ENCODE measurements around the gene HLA-DMB. TPM values are rescaled to one million over a fixed set of nuclear protein-coding genes. Genes with fewer than 3 reads are reported as not detected.

The HLA-DMB gene
- 1.4 to 2.5 TPM (median 1.7 TPM) in 5 replicates for total RNA-seq (2022; extraction: Qiagen RNA extraction)

GRCh38 chr6:32940656-32941213 lies at the start of gene HLA-DMB:
TSS of gene HLA-DMB (minus strand) at chr6:32941028. CDS start at chr6:32940807, 221 bp downstream.

GRCh38 chr6:32968093-32968866 lies 27.5 kb upstream of the HLA-DMB start, which contains the start of gene BRD2:
TSS of gene BRD2 (plus strand) at chr6:32968594. CDS start at chr6:32972899, 4,305 bp downstream.

GRCh38 chr6:32952817-32953739 lies 12.2 kb upstream of the HLA-DMB start, which contains the start of gene HLA-DMA:
TSS of gene HLA-DMA (minus strand) at chr6:32953097. CDS start at chr6:32953036, 61 bp downstream.

Other genes starting within 250 kb of the HLA-DMB start
- not detected in 5 replicates for gene HLA-DQA2, start 199.6 kb downstream of the HLA-DMB start, total RNA-seq (2022; extraction: Qiagen RNA extraction)
- gene HLA-DQB2, start 177.5 kb downstream of the HLA-DMB start, total RNA-seq (2022; extraction: Qiagen RNA extraction): not detected in 5 replicates
- gene HLA-DOB, start 124.0 kb downstream of the HLA-DMB start, total RNA-seq (2022; extraction: Qiagen RNA extraction): 0.05 to 0.14 TPM (median 0.12 TPM) in 4 of 5 replicates, not detected in the other
- 14.8 to 21.1 TPM (median 17.8 TPM) in 5 replicates for gene TAP2, start 102.3 kb downstream of the HLA-DMB start, total RNA-seq (2022; extraction: Qiagen RNA extraction)
- gene PSMB8, start 97.0 kb downstream of the HLA-DMB start, total RNA-seq (2022; extraction: Qiagen RNA extraction): 18.4 to 21.4 TPM (median 19.4 TPM) in 5 replicates
- 32.0 to 36.9 TPM (median 34.0 TPM) in 5 replicates for gene TAP1, start 87.3 kb downstream of the HLA-DMB start, total RNA-seq (2022; extraction: Qiagen RNA extraction)
- 14.0 to 25.5 TPM (median 19.0 TPM) in 5 replicates for gene PSMB9, start 86.8 kb downstream of the HLA-DMB start, total RNA-seq (2022; extraction: Qiagen RNA extraction)
- 2.9 to 3.7 TPM (median 3.0 TPM) in 5 replicates for gene HLA-DMA, start 12.1 kb upstream of the HLA-DMB start, total RNA-seq (2022; extraction: Qiagen RNA extraction)
- 104 to 133 TPM (median 112 TPM) in 5 replicates for gene BRD2, start 27.6 kb upstream of the HLA-DMB start, total RNA-seq (2022; extraction: Qiagen RNA extraction)
- 0.05 TPM in 1 of 5 replicates, not detected in the others for gene HLA-DOA, start 68.6 kb upstream of the HLA-DMB start, total RNA-seq (2022; extraction: Qiagen RNA extraction)
- 0.05 to 0.11 TPM in 2 of 5 replicates, not detected in the others for gene HLA-DPA1, start 132.6 kb upstream of the HLA-DMB start, total RNA-seq (2022; extraction: Qiagen RNA extraction)
- not detected in 5 replicates for gene HLA-DPB1, start 135.0 kb upstream of the HLA-DMB start, total RNA-seq (2022; extraction: Qiagen RNA extraction)

Measured in A549 treated with AZD2906 at 1 μM for 4 hours (cell line).